IMR-90 (cell line): ENCODE data around the gene SLC39A8. TPM values are rescaled to one million over a fixed set of nuclear protein-coding genes. Genes with fewer than 3 reads are reported as not detected.

Experiments
- ATAC-seq: fragments of 200-7000 bp; cut with Tn5 transposase; 2 replicates; pipeline ENCODE4 v1.9.1; 2020; ENCODE audit warnings: low read depth, mild to moderate bottlenecking, moderate library complexity
- BruUV-seq: library from RNA; stranded (reverse); fragments of 400-500 nt; replicated peaks from 2 replicates; lab custom pipeline; 2021; lab: Mats Ljungman, UMichigan
- CTCF ChIA-PET: fragments of 300-600 bp; formaldehyde crosslinking; extraction: SDS; loops from one replicate; lab custom pipeline; 2021; ENCODE audit warnings: antibody characterized with exemption; lab: Yijun Ruan, JAX
- POLR2A ChIA-PET: fragments of 300-600 bp; sonication (Branson Sonifier 250); formaldehyde crosslinking; loops from one replicate; lab custom pipeline; 2022; ENCODE audit warnings: antibody characterized with exemption; ENCODE audit not compliant: unreplicated experiment; lab: Charles Lee
- DNase-seq: peaks from one replicate; pipeline ENCODE4 v3.0.0; 2013
- H2AFZ ChIP-seq: replicated peaks from 2 replicates; pipeline ENCODE3; 2013; ENCODE audit warnings: low read length, mild to moderate bottlenecking; ENCODE audit not compliant: poor library complexity
- H2AK5ac ChIP-seq: 2 replicates; pipeline ENCODE4 v1.6.1; 2013; ENCODE audit warnings: low read depth, low read length, inconsistent platforms
- H2AK9ac ChIP-seq: replicated peaks from 2 replicates; pipeline ENCODE3; 2013; ENCODE audit warnings: mild to moderate bottlenecking, low read depth, low read length, moderate library complexity; ENCODE audit not compliant: poor library complexity
- H2BK120ac ChIP-seq: 2 replicates; pipeline ENCODE4 v1.6.1; 2013; ENCODE audit warnings: low read depth, low read length, inconsistent platforms
- H2BK15ac ChIP-seq: 3 replicates; pipeline ENCODE4 v1.6.1; 2013; ENCODE audit warnings: low read depth, low read length, inconsistent platforms
- H2BK20ac ChIP-seq: 2 replicates; pipeline ENCODE4 v1.6.1; 2013; ENCODE audit warnings: low read depth, mild to moderate bottlenecking, inconsistent platforms, low read length, moderate library complexity
- H2BK5ac ChIP-seq: 2 replicates; pipeline ENCODE4 v1.6.1; 2013; ENCODE audit warnings: mild to moderate bottlenecking, low read depth, low read length, inconsistent platforms; ENCODE audit not compliant: poor library complexity, severe bottlenecking
- H3K14ac ChIP-seq: replicated peaks from 2 replicates; pipeline ENCODE4 v1.6.1; 2013; ENCODE audit warnings: low read depth, low read length, inconsistent platforms
- H3K18ac ChIP-seq: 2 replicates; pipeline ENCODE4 v1.6.1; 2013; ENCODE audit warnings: low read depth, low read length, control low read depth
- H3K23ac ChIP-seq: 2 replicates; pipeline ENCODE4 v1.6.1; 2013; ENCODE audit warnings: low read depth, low read length, inconsistent platforms
- H3K27ac ChIP-seq: 2 replicates; pipeline ENCODE4 v1.5.1; 2013; ENCODE audit warnings: mild to moderate bottlenecking, control low read depth, low read length; ENCODE audit not compliant: insufficient read depth
- H3K27me3 ChIP-seq: 2 replicates; pipeline ENCODE4 v1.6.1; 2013; ENCODE audit warnings: low read length; ENCODE audit not compliant: control insufficient read depth, insufficient read depth
- H3K36me3 ChIP-seq: 2 replicates; pipeline ENCODE4 v1.6.1; 2013; ENCODE audit warnings: low read length, mixed read lengths; ENCODE audit not compliant: control insufficient read depth, insufficient read depth
- H3K4ac ChIP-seq: 2 replicates; pipeline ENCODE4 v1.6.1; 2013; ENCODE audit warnings: low read depth, low read length, inconsistent platforms
- H3K4me1 ChIP-seq: 2 replicates; pipeline ENCODE4 v1.6.1; 2013; ENCODE audit warnings: low read length, mixed read lengths; ENCODE audit not compliant: control insufficient read depth, insufficient read depth
- H3K4me2 ChIP-seq: 2 replicates; pipeline ENCODE4 v1.6.1; 2013; ENCODE audit warnings: low read depth, mild to moderate bottlenecking, control low read depth, low read length, moderate library complexity
- H3K4me3 ChIP-seq: 2 replicates; pipeline ENCODE4 v1.5.1; 2013; ENCODE audit warnings: low read depth, mild to moderate bottlenecking, control low read depth, low read length, moderate library complexity; ENCODE audit not compliant: insufficient read depth
- H3K56ac ChIP-seq: 2 replicates; pipeline ENCODE4 v1.6.1; 2013; ENCODE audit warnings: low read length, inconsistent platforms; ENCODE audit not compliant: insufficient read depth; ENCODE audit errors: extremely low read depth
- H3K79me1 ChIP-seq, 2 experiments: 2 replicates each; pipeline ENCODE4 v1.6.1; 2013; ENCODE audit warnings: low read length in 2 of 2, inconsistent platforms in 1 of 2, low read depth in 1 of 2
- H3K9ac ChIP-seq: 2 replicates; pipeline ENCODE4 v1.6.1; 2013; ENCODE audit warnings: low read depth, low read length, control low read depth
- H3K9me1 ChIP-seq: 2 replicates; pipeline ENCODE4 v1.6.1; 2013; ENCODE audit warnings: low read length, inconsistent platforms; ENCODE audit not compliant: insufficient read depth
- H3K9me3 ChIP-seq: 2 replicates; pipeline ENCODE4 v1.6.1; 2013; ENCODE audit warnings: low read length; ENCODE audit not compliant: control insufficient read depth, insufficient read depth
- H4K20me1 ChIP-seq: 2 replicates; pipeline ENCODE4 v1.6.1; 2013; ENCODE audit warnings: low read length, inconsistent platforms; ENCODE audit not compliant: insufficient read depth
- H4K5ac ChIP-seq: 2 replicates; pipeline ENCODE4 v1.6.1; 2013; ENCODE audit warnings: mild to moderate bottlenecking, low read depth, low read length, control low read depth
- H4K8ac ChIP-seq, 2 experiments: 2 replicates each; pipeline ENCODE4 v1.6.1; 2013; ENCODE audit warnings: low read depth in 2 of 2, low read length in 2 of 2, control low read depth in 1 of 2, inconsistent platforms in 1 of 2
- H4K91ac ChIP-seq: 2 replicates; pipeline ENCODE4 v1.6.1; 2013; ENCODE audit warnings: low read depth, low read length, inconsistent platforms; ENCODE audit not compliant: insufficient read depth
- CEBPB ChIP-seq: IDR thresholded peaks from 2 replicates; pipeline ENCODE4 v1.6.1; 2012; ENCODE audit warnings: low read depth, low read length, improper control_type of control experiment
- CHD1 ChIP-seq: IDR thresholded peaks from 2 replicates; pipeline ENCODE4 v1.6.1; 2012; ENCODE audit warnings: low read depth, low read length, improper control_type of control experiment
- MAFK ChIP-seq: IDR thresholded peaks from 2 replicates; pipeline ENCODE4 v1.6.1; 2012; ENCODE audit warnings: low read depth, low read length, improper control_type of control experiment
- NFE2L2 ChIP-seq: fragments of 150-350 bp; IDR thresholded peaks from 2 replicates; pipeline ENCODE4 v1.6.1; 2016; ENCODE audit warnings: low read depth, mild to moderate bottlenecking, low read length
- RAD21 ChIP-seq: IDR thresholded peaks from 2 replicates; pipeline ENCODE4 v1.6.1; 2012; ENCODE audit warnings: low read length, improper control_type of control experiment
- RFX5 ChIP-seq: IDR thresholded peaks from 2 replicates; pipeline ENCODE4 v1.8.0; 2012; ENCODE audit warnings: low read depth, mild to moderate bottlenecking, low read length, moderate library complexity
- dilution Hi-C: fragments of 300-500 bp; cut with HindIII; formaldehyde crosslinking; loops from one replicate; pipeline ENCODE4 v1.14.3; 2018; ENCODE audit warnings: low sequenced_read_pairs; ENCODE audit not compliant: unreplicated experiment
- in situ Hi-C: fragments of 300-500 bp; cut with MboI; formaldehyde crosslinking; loops from 3 replicates; pipeline ENCODE4 v1.14.3; 2019; ENCODE audit warnings: low sequenced_read_pairs, inconsistent platforms, mixed read lengths
- intact Hi-C: fragments of 100-400 bp; cut with micrococcal nuclease; formaldehyde crosslinking; loops from 2 replicates; pipeline ENCODE4 v1.10.0; 2022
- polyA plus RNA-seq, 3 experiments: library from polyadenylated mRNA; depleted of rRNA; stranded (reverse); fragments of >200 nt; gene quantifications; 2 replicates each; pipeline ENCODE4 v1.2.3, GENCODE V29; 2012; ENCODE audit warnings: low replicate concordance in 1 of 3
- total RNA-seq: library from RNA; depleted of rRNA; stranded (reverse); fragments of >200 nt; gene quantifications from 2 replicates; pipeline ENCODE4 v1.2.3, GENCODE V29; 2012
- TF ChIP-seq, protein P1 (sequence below): fragments of 150-350 bp; IDR thresholded peaks from 2 replicates; pipeline ENCODE4 v1.6.1; 2017; ENCODE audit warnings: mild to moderate bottlenecking, antibody characterized with exemption, low read length, low read depth
- TF ChIP-seq, protein P2 (sequence below): fragments of 150-350 bp; IDR thresholded peaks from 2 replicates; pipeline ENCODE4 v1.6.1; 2016; ENCODE audit warnings: low read depth, mild to moderate bottlenecking, low read length, moderate library complexity, borderline replicate concordance

SLC39A8 gene
- total and polyA plus RNA-seq, 2 of the 4 experiments (the other 2 are of a cell fraction) = 0.05 to 0.18 TPM

DNA sequence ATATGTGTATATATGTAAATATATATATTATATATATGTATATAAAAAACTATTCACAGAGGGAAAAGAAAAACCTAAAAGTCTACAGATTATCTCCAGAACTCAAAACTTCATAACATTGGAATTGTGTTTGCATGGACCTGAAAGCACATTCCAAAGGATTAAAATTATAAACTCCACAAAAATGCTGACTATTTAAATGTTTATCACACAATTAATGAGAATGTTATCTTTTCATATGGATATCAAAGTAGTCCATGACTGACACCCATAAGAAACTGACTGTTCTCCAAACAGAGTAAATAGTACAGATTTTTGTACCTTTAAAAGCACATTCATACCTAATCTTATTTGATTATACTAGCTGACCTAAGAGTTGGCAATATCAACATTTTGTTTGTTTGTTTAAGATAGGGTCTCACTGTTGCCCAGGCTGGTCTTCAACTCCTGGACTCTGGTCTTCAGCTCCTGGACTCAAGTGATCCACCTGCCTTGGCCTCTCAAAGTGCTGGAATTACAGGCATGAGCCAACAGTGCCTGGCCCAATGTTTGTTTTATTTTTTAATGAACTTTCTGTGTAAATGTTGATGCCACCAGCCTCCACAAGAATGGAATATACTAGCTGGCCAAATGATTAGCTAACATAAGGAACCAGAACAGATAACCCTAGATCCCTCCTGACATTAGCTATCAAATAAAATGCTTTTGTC lies 50.0 kb downstream of the SLC39A8 start:
- Histone ChIP-seq H4K5ac (no peak overlapping the region), H2BK20ac (no peak overlapping the region), H2AK9ac (no peak overlapping the region), H3K14ac (no peak overlapping the region), H3K9me1 (no peaks in the 10 kb centered on the region), H2BK5ac (no peak overlapping the region), H3K4me2 (no peak overlapping the region), H4K20me1 (no peaks in the 10 kb centered on the region), H3K56ac (no peak overlapping the region), H3K36me3 (no peaks in the 10 kb centered on the region), H3K4me3 (no peak overlapping the region), H3K18ac (no peak overlapping the region), H2BK15ac (no peak overlapping the region), H2AK5ac (no peak overlapping the region), H2BK120ac (no peak overlapping the region), H4K91ac (no peak overlapping the region), H2AFZ (no peak overlapping the region), H4K8ac (no peak overlapping the region), H3K9ac (no peak overlapping the region), H3K9me3 (no peaks in the 10 kb centered on the region), H3K23ac (no peak overlapping the region), H3K4me1 (no peaks in the 10 kb centered on the region), H3K27ac (no peak overlapping the region), H3K4ac (no peak overlapping the region), H3K27me3 (no peaks in the 10 kb centered on the region), H3K79me1 (no peaks in the 10 kb centered on the region)
- DNase-seq (no peak), ATAC-seq (no peak)
- POLR2A ChIA-PET = no interaction called here
- intact Hi-C loops = no loop called here
- no TSS peak for BruUV-seq
- dilution Hi-C loops = no loop called here
- in situ Hi-C loops = no loop called here
- CTCF ChIA-PET = no interaction called here
- TF ChIP-seq MAFK = peak; percentile 37; the same call in 1 of the 2 replicates
- TF ChIP-seq CHD1 = no peak
- TF ChIP-seq RAD21 = no peak
- TF ChIP-seq RFX5 = no peak
- no peak for TF ChIP-seq CEBPB
- TF ChIP-seq NFE2L2 = no peak
- TF ChIP-seq, protein P1, sequence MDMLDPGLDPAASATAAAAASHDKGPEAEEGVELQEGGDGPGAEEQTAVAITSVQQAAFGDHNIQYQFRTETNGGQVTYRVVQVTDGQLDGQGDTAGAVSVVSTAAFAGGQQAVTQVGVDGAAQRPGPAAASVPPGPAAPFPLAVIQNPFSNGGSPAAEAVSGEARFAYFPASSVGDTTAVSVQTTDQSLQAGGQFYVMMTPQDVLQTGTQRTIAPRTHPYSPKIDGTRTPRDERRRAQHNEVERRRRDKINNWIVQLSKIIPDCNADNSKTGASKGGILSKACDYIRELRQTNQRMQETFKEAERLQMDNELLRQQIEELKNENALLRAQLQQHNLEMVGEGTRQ = no peak
- TF ChIP-seq, protein P2, sequence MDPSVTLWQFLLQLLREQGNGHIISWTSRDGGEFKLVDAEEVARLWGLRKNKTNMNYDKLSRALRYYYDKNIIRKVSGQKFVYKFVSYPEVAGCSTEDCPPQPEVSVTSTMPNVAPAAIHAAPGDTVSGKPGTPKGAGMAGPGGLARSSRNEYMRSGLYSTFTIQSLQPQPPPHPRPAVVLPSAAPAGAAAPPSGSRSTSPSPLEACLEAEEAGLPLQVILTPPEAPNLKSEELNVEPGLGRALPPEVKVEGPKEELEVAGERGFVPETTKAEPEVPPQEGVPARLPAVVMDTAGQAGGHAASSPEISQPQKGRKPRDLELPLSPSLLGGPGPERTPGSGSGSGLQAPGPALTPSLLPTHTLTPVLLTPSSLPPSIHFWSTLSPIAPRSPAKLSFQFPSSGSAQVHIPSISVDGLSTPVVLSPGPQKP = no peak
